ENCODE results near the gene DNAH8. TPM values are rescaled to one million over a fixed set of nuclear protein-coding genes. Genes with fewer than 3 reads are reported as not detected.

The DNAH8 gene
- total RNA-seq, 1 donor from 2014 or later, result 0.03 TPM

GRCh38 chr6:38702558-38703397, 12.3 kb upstream of the DNAH8 start, which contains the start of gene GLO1:
TSS of gene GLO1 (minus strand) at chr6:38703145. CDS start at chr6:38703054, 91 bp downstream.
- Histone ChIP-seq H3K9me3 (peaks cover 3% of the 10 kb centered on the region), H3K27ac (peak within 1 kb of the TSS; percentile 85), H3K27me3 (ENCODE audit: low read depth) (no peaks in the 10 kb centered on the region), H3K36me3 (peaks cover 6% of the 10 kb centered on the region), H3K4me3 (peak within 1 kb of the TSS; percentile 64), H3K4me1 (peaks cover 13% of the 10 kb centered on the region)
- intact Hi-C loops (cut with DNase I), result no loop called here
- ATAC-seq (peak; percentile 100), DNase-seq (peak; percentile 98)
- TF ChIP-seq, protein P1, sequence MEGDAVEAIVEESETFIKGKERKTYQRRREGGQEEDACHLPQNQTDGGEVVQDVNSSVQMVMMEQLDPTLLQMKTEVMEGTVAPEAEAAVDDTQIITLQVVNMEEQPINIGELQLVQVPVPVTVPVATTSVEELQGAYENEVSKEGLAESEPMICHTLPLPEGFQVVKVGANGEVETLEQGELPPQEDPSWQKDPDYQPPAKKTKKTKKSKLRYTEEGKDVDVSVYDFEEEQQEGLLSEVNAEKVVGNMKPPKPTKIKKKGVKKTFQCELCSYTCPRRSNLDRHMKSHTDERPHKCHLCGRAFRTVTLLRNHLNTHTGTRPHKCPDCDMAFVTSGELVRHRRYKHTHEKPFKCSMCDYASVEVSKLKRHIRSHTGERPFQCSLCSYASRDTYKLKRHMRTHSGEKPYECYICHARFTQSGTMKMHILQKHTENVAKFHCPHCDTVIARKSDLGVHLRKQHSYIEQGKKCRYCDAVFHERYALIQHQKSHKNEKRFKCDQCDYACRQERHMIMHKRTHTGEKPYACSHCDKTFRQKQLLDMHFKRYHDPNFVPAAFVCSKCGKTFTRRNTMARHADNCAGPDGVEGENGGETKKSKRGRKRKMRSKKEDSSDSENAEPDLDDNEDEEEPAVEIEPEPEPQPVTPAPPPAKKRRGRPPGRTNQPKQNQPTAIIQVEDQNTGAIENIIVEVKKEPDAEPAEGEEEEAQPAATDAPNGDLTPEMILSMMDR (IDR thresholded peaks at IDR 0.05), result no peak

DNA sequence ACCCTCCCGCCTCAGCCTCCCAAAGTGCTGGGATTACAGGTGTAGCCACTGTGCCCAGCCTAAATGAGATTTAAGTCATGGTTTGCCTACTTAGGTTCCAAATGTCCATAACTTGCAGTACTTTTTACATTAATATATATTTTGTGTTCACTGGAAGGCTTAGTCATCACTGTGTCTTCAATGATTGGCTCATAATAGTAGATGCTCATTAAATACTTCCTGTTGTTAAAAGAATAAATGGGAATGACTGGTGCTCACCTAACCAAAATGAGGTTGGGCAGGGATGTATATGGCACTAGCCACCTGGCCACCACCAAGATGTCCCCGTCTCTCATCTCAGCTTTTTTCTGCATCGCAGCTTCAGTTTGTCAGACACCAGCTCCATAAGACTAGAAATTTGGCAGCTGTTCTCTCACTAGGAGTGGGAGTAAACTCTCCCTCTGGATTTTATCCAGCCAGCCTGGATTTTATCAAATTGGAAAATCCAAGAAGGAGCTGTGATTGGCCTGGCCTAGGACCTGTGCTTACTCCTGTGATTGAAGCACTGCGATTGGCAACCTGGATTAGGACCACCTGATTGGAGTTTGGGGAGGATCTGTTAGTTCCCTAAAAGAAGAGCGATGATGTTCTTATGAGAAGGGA, 11.0 kb upstream of the DNAH8 start:
- TF ChIP-seq, protein P1 (IDR thresholded peaks at IDR 0.05), result no peak
- no peak overlapping the region for H3K4me3 ChIP-seq
- H3K9me3 ChIP-seq, result peaks cover 3% of the 10 kb centered on the region
- intact Hi-C loops (cut with DNase I), result no loop called here
- DNase-seq (no peak), ATAC-seq (no peak)
- peaks cover 6% of the 10 kb centered on the region for H3K36me3 ChIP-seq
- H3K4me1 ChIP-seq, result peaks cover 13% of the 10 kb centered on the region
- H3K27me3 ChIP-seq (ENCODE audit: low read depth), result no peaks in the 10 kb centered on the region
- no peak overlapping the region for H3K27ac ChIP-seq

DNA sequence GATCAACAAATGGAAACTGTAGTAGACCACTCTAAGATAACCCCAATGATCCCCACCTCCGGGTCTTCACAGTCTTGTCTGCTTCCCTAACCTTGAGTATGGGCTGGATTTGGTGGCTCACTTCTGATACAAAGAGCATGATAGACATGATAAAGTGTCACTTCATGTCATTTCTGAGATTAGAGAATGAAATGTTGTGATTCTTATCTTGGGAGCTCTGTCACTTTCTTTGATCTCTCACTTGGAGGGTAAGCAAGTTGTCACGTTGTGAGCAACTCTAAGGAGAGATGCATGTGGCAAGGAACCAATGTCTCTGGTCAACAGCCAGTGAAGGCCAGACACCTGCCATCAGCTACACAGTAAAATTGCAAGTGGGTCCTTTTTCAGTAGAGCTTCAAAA, 9.2 kb upstream of the DNAH8 start:
- Histone ChIP-seq H3K4me1 (peaks cover 13% of the 10 kb centered on the region), H3K4me3 (no peak overlapping the region), H3K36me3 (no peaks in the 10 kb centered on the region), H3K9me3 (no peaks in the 10 kb centered on the region), H3K27ac (no peak overlapping the region), H3K27me3 (ENCODE audit: low read depth) (no peaks in the 10 kb centered on the region)
- no peak for ATAC-seq
- intact Hi-C loops (cut with DNase I), result no loop called here
- no peak for DNase-seq
- TF ChIP-seq, protein P1 (IDR thresholded peaks at IDR 0.05), result no peak

GRCh38 chr6:38708496-38708895, 6.6 kb upstream of the DNAH8 start:
- intact Hi-C loops (cut with DNase I), result no loop called here
- peak in 1 of 2 donors; percentile 35 for ATAC-seq
- Histone ChIP-seq H3K4me3 (no peak overlapping the region), H3K27ac (peak overlapping the region; percentile 50), H3K9me3 (no peaks in the 10 kb centered on the region), H3K4me1 (no peaks in the 10 kb centered on the region), H3K27me3 (ENCODE audit: low read depth) (no peaks in the 10 kb centered on the region), H3K36me3 (no peaks in the 10 kb centered on the region)
- TF ChIP-seq, protein P1 (IDR thresholded peaks at IDR 0.05), result no peak
- DNase-seq, result no peak

GRCh38 chr6:38713812-38714211, 1.3 kb upstream of the DNAH8 start:
- H3K9me3 ChIP-seq, result no peaks in the 10 kb centered on the region
- peaks cover 14% of the 10 kb centered on the region for H3K4me1 ChIP-seq
- peak overlapping the region; percentile 26 for H3K27ac ChIP-seq
- intact Hi-C loops (cut with DNase I), result no loop called here
- peak in 1 of 2 donors; percentile 42 for ATAC-seq
- H3K36me3 ChIP-seq, result no peaks in the 10 kb centered on the region
- no peak overlapping the region for H3K4me3 ChIP-seq
- TF ChIP-seq, protein P1 (IDR thresholded peaks at IDR 0.05), result no peak
- DNase-seq, result no peak
- H3K27me3 ChIP-seq (ENCODE audit: low read depth), result peaks cover 22% of the 10 kb centered on the region
